Activated naive CD8-positive, alpha-beta T cell treated with anti-CD3 and anti-CD28 coated beads, Interleukin-2, amount 50 U/mL, for 24 hours (primary cell): Measurements from ENCODE around the gene GLIS2.

Experiments
- ATAC-seq: fragments of 150-1000 bp; cut with Tn5 transposase; one replicate; pipeline ENCODE4 v1.10.0; 2021
- DNase-seq: peaks from one replicate; pipeline ENCODE4 v3.0.0; 2021
- H3K27ac Mint-ChIP-seq: one replicate; pipeline ENCODE4 v1.8.0; 2021; ENCODE audit warnings: mild to moderate bottlenecking, mixed read lengths
- H3K27me3 Mint-ChIP-seq: one replicate; pipeline ENCODE4 v1.8.0; 2021; ENCODE audit warnings: mixed read lengths
- H3K36me3 Mint-ChIP-seq: one replicate; pipeline ENCODE4 v1.8.0; 2021; ENCODE audit warnings: low read depth, mixed read lengths
- H3K4me1 Mint-ChIP-seq: one replicate; pipeline ENCODE4 v1.8.0; 2021; ENCODE audit warnings: mixed read lengths
- H3K4me3 Mint-ChIP-seq: one replicate; pipeline ENCODE4 v1.8.0; 2021; ENCODE audit warnings: mild to moderate bottlenecking, moderate library complexity, mixed read lengths
- H3K9me3 Mint-ChIP-seq: one replicate; pipeline ENCODE4 v1.8.0; 2021; ENCODE audit warnings: mixed read lengths

The GLIS2 gene

DNA sequence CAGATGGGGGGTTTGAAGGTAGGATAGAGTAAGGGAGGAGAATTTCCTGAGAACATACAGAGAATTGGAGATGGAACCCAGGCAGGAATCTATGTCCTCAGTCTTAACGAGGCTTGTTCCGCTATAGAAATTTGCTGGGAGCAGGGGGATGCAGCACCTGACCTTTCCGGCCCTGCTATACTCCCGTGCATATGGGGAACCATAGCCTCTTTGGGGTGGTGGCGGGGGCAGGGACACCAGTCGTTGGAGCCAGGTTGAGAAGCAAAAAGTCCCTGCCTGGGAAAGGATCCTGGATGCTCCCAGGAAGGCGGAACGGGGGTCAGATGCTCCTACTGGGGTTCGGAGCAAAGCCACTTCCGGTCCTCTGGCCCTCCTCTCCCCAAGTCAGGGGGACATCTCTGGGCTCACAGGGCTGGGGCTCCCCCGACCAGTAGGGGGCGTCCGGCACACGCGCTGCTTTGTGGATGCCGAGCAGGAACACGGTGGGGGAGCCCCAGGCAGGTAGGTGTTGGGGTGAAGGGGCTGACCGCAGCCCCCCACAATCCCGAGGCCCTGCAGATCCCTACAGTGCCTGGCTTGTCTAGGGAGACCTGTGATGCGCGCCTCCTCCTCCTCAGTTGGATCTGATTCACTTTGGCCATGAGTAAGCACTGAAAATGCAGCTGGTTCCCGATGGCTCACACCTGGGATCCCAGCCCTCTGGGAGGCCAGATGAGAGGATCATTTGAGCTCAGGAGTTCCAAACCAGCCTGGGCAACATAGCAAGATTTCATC, 27.5 kb upstream of the GLIS2 start:
- ATAC-seq (peak; percentile 91), DNase-seq (peak; percentile 87)
- peaks cover 16% of the 10 kb centered on the region for H3K27me3 Mint-ChIP-seq
- H3K36me3 Mint-ChIP-seq = no peaks in the 10 kb centered on the region
- H3K9me3 Mint-ChIP-seq = no peaks in the 10 kb centered on the region
- H3K27ac Mint-ChIP-seq = no peak overlapping the region
- no peak overlapping the region for H3K4me3 Mint-ChIP-seq
- peaks cover 11% of the 10 kb centered on the region for H3K4me1 Mint-ChIP-seq

DNA sequence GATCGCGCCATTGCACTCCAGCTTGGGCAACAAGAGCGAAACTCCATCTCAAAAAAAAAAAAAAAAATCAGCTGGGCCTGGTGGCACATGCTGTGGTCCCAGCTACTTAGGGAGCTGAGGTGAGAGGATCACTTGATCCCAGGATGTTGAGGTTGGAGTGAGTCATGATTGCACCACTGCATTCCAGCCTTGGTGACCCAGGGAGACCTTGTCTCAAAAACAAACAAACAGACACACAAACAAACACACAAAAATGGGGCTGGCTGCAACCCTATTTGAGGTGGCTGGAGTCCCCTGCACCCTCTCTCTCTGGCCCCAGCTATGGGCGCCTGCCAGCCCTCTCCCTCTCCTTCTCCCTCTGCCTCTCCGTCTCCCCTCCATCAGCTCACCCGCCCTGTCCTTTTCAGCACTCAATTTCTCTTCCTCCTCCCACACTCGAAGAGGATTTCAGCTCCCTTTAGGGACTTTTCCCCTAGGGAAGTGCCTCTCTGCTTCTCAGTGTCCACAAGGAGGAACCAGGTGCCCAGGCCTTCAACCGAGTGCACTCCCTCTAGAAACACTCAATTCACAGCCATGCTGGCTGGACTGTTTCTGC, 25.5 kb upstream of the GLIS2 start:
- Mint-ChIP-seq H3K36me3 (no peaks in the 10 kb centered on the region), H3K27ac (no peak overlapping the region), H3K27me3 (peaks cover 6% of the 10 kb centered on the region), H3K4me1 (peaks cover 11% of the 10 kb centered on the region), H3K4me3 (no peak overlapping the region), H3K9me3 (no peaks in the 10 kb centered on the region)
- ATAC-seq (no peak), DNase-seq (no peak)

DNA sequence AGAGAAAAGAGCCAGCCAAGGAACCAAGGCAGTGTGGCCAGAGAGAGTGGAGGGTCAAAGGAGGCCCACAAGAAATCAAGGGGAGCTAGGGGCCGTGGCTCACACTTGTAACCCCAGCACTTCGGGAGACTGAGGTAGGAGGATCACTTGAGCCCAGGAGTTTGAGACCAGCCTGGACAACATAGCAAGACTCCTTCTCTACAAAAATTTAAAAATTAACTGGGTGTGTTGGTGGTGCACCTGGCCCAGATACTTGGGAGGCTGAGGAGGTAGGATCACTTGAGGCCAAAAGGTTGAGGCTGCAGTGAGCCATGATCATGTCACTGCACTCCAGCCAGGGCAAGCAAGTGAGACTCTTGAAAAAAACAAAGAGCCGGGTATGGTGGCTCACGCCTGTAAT, 24.2 kb upstream of the GLIS2 start:
- no peak for ATAC-seq
- no peaks in the 10 kb centered on the region for H3K36me3 Mint-ChIP-seq
- H3K27me3 Mint-ChIP-seq = peaks cover 6% of the 10 kb centered on the region

DNA sequence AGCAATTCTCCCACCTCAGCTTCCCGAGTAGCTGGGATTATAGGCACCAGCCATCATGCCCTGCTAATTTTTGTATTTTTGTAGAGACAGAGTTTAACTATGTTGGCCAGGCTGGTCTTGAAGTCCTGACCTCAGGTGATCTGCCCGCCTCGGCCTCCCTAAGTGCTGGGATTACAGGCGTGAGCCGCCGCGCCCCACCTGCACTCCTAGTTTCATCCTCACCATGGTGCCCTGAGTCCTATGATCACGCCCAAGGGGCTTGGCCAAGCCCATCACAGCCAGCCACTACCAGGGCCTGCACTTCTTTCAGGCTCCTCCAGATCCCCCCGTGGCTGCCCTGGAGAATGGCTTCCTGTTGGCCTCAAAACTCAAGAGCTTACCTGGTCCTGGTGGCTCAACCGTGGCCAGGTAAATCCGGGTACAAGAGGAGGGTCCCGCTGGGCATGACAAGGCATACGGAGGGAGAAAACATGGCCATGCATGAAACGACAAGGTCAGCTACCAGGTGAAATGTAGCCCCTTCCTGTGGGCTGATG, 22.6 kb upstream of the GLIS2 start:
- no peak for ATAC-seq
- Mint-ChIP-seq H3K27ac (no peak overlapping the region), H3K36me3 (no peaks in the 10 kb centered on the region), H3K4me3 (no peak overlapping the region), H3K9me3 (no peaks in the 10 kb centered on the region), H3K4me1 (peaks cover 5% of the 10 kb centered on the region), H3K27me3 (peaks cover 6% of the 10 kb centered on the region)
- no peak for DNase-seq

More for the DNA sequence above, 24.2 kb upstream of the GLIS2 start:
- no peaks in the 10 kb centered on the region for H3K9me3 Mint-ChIP-seq
- H3K4me3 Mint-ChIP-seq = no peak overlapping the region
- H3K27ac Mint-ChIP-seq = no peak overlapping the region
- H3K4me1 Mint-ChIP-seq = peaks cover 11% of the 10 kb centered on the region
- DNase-seq = no peak

DNA sequence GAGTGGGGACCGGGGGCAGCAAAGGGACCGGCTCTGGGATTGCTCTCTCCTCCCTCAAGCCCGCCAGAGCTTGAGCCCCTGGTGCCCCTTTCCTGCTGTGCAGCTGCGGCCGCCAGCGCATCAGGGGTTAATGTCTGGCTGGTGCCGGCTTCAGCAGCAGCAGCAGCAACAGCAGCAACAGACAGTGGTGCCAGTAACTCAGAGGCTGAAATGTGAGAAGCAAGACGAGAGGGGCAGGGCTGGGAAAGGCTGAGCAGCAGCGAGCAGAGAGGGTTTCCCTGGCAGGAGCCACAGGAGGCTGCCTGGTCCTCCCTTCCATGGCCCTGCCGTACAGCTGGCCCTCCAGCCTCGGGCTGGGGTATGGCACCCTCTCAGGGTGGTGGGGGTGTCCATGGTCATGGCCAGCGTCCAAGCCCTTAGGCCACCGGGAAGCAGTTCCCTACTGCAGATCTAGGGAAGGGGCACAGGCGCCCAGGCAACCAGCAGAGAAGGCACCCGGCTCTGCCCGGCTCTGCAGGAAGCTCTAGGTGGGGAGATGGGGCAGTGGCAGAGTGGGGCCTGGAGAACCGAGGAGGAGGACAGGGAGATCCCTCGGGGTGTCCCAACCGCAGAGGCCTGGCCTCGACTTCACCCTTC, 21.9 kb upstream of the GLIS2 start:
- Mint-ChIP-seq H3K27me3 (peaks cover 6% of the 10 kb centered on the region), H3K4me3 (no peak overlapping the region), H3K27ac (no peak overlapping the region), H3K36me3 (no peaks in the 10 kb centered on the region), H3K4me1 (no peaks in the 10 kb centered on the region), H3K9me3 (no peaks in the 10 kb centered on the region)
- ATAC-seq = no peak
- DNase-seq = no peak

DNA sequence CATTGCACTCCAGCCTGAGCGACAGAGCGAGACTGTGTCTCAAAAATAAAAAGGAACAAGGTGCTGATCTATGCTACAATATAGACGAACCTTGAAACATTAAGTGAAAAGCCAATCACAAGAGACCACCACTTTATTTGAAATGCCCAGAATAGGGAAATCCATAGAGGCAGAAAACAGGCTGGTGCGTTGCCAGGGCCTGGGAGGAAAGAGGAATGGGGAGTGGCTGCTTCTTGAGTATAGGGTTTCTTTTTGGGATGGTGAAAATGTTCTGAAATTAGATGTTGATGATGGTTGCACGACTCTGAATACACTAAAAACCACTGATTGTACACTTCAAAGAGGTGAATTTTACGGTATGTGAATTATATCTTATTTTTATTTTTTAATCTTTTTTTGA, 20.3 kb upstream of the GLIS2 start:
- Mint-ChIP-seq H3K27ac (no peak overlapping the region), H3K9me3 (no peaks in the 10 kb centered on the region), H3K4me3 (no peak overlapping the region), H3K27me3 (peaks cover 6% of the 10 kb centered on the region), H3K4me1 (no peaks in the 10 kb centered on the region), H3K36me3 (no peaks in the 10 kb centered on the region)
- DNase-seq (no peak), ATAC-seq (no peak)

DNA sequence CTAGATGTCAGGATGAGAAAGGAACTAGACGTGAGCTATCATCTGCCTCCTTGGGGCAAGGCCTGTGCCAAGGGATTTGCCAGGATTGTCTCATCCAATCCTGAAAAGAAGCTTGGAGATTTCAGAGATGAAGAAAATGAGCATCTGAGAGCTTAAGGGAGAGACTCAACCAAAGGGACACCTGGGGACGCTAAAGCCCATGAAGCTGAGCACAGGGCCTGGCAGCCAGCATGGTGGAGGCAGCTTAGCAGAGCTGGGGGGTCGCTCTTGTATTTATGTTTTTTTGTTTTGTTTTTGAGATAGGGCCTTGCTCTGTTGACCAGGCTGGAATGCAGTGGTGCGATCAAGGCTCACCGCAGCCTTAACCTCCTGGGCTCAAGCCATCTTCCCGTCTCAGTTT, 18.4 kb upstream of the GLIS2 start:
- ATAC-seq (no peak), DNase-seq (no peak)
- no peak overlapping the region for H3K4me3 Mint-ChIP-seq
- peaks cover 3% of the 10 kb centered on the region for H3K27me3 Mint-ChIP-seq
- no peaks in the 10 kb centered on the region for H3K9me3 Mint-ChIP-seq
- H3K4me1 Mint-ChIP-seq = no peaks in the 10 kb centered on the region
- no peak overlapping the region for H3K27ac Mint-ChIP-seq
- H3K36me3 Mint-ChIP-seq = peaks cover 2% of the 10 kb centered on the region

DNA sequence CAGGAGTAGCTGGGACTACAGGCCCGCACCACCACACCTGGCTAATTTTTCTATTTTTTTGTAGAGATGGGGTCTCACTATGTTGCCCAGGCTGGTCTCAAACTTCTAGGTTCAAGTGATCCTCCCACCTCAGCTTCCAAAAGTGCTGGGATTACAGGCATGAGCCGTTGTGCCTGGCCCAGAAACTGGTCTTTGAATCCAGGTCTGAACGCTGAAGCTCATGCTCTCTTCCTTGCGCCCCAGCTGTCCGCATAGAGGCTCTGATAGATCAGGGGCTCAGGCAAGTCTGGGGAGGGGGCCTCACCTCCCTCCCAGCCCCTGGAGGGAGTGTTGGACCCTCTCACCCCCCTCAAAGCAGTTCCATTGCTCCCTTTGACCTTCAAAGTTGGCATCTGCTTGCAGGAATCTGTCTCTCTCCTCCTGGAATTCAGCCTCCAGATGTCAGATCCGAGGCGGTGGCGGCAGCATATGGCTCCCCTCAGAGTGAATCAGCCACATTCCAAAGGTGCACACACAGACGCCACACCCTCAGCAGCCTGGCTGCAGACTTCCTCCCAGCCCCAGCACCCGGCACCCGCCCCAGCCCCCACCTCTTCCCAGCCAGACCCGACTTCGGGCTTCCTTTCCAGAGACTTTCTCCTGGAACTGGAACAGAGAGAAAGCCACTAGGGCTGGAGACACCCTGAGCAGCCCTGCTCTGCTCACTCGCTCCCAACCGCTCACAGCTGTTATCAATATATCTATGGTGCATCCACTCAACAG, 16.9 kb upstream of the GLIS2 start:
- ATAC-seq (no peak), DNase-seq (no peak)
- no peaks in the 10 kb centered on the region for H3K27me3 Mint-ChIP-seq
- no peaks in the 10 kb centered on the region for H3K4me1 Mint-ChIP-seq
- H3K36me3 Mint-ChIP-seq = peaks cover 2% of the 10 kb centered on the region
- H3K4me3 Mint-ChIP-seq = no peak overlapping the region
- H3K27ac Mint-ChIP-seq = no peak overlapping the region
- H3K9me3 Mint-ChIP-seq = no peaks in the 10 kb centered on the region

DNA sequence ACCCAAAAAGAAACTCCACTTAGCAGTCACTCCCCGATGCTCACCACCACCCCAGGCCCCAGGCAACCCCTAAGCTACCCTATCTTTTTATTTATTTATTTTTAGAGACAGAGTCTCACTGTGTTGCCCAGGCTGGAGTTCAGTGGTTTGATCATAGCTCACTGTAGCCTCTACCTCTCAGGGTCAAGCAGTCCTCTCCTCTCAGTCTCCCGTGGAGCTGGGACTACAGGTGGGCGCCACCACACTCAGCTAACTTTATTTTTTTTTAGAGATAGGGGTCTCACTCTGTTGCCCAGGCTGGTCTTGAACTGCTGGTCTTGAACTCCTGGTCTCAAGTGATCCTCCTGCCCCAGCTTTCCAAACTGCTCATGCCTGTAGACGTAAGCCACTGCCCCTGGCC, 14.7 kb upstream of the GLIS2 start:
- Mint-ChIP-seq H3K4me1 (peaks cover 2% of the 10 kb centered on the region), H3K27me3 (no peaks in the 10 kb centered on the region), H3K4me3 (no peak overlapping the region), H3K27ac (no peak overlapping the region), H3K9me3 (no peaks in the 10 kb centered on the region), H3K36me3 (peaks cover 2% of the 10 kb centered on the region)
- ATAC-seq (no peak), DNase-seq (no peak)

DNA sequence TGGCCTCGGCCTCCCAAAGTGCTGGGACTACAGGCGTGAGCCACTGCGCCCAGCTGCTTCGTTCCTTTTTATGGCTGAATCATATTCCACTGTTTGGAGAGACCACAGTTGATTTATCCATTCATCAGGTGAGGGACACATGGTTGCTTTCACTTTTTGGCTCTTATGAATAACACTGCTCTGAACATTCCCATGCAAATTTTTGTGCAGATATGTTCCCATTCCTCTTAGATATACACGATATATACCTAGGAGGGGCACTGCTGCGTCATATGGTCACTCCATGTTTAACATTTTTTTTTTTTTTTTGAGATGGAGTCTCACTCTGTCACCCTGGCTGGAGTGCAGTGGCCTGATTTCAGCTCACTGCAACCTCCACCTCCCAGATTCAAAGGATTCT, 13.9 kb upstream of the GLIS2 start:
- peaks cover 10% of the 10 kb centered on the region for H3K4me1 Mint-ChIP-seq
- ATAC-seq = no peak
- H3K27ac Mint-ChIP-seq = no peak overlapping the region

DNA sequence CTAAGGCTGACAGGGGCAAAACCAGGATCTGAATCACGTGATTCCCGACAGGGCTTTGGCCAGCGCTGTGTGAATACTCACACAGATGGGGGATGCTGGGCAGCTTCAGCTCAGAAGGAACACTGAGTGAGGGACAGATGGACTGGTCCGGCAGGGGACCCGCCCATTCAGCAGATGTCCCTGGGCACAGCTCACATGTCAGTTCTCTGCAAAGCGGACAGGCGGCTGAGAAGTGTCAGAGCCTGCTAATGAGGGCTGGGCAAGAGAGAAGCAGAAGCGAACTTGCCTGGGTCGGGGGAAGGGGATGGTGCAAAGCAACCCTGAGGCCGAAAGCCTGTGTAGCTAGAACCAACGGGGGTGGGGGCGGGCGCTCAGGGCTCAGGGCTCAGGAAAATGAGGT, 11.9 kb upstream of the GLIS2 start:
- no peak for ATAC-seq
- no peak for DNase-seq
- Mint-ChIP-seq H3K27me3 (no peaks in the 10 kb centered on the region), H3K9me3 (peaks cover 4% of the 10 kb centered on the region), H3K4me3 (no peak overlapping the region), H3K27ac (no peak overlapping the region), H3K4me1 (peaks cover 23% of the 10 kb centered on the region), H3K36me3 (peaks cover 8% of the 10 kb centered on the region)

More for the DNA sequence above, 13.9 kb upstream of the GLIS2 start:
- DNase-seq = no peak
- Mint-ChIP-seq H3K36me3 (peaks cover 4% of the 10 kb centered on the region), H3K4me3 (no peak overlapping the region), H3K27me3 (no peaks in the 10 kb centered on the region), H3K9me3 (peaks cover under 1% of the 10 kb centered on the region)

DNA sequence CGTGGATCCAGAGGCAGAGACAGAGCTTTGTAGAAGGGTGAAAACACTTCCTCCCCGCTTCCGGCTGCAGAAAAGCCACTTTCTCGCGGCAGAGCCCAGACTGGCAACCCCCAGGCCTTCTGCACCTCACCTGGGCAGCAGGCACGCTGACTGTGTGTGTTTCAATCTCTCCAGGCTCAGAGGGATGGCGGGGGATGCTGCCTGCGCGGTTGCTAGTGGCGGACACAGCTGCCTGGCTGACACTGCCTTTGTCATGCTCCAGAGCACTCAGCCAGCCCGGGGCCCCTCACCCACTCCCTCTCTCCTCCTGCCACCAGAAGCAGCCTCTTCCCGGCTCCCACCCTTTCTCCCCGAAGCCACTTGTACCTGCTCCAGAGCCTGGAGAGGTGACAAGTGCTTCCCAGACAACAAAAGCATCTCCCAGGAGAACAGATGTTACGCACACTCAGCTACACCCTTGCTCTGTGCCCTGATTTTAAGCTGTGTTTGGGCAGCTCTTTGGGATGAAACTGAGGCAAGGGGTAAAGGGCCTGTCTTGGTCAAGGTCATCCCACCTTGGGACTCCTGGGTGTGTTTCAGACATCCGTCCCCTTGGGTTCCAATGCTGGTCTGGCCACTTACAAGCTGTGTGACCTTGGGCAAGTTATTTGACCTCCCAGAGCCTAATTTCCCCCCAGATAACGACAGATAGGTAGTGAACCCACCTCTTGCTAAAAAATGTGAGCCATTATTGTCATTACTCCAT, 9.2 kb upstream of the GLIS2 start:
- Mint-ChIP-seq H3K4me1 (peaks cover 29% of the 10 kb centered on the region), H3K27me3 (no peaks in the 10 kb centered on the region), H3K36me3 (peaks cover 6% of the 10 kb centered on the region), H3K4me3 (peak overlapping the region; percentile 82), H3K9me3 (peaks cover 4% of the 10 kb centered on the region), H3K27ac (peak overlapping the region; percentile 92)
- ATAC-seq = peak; percentile 1
- DNase-seq = peak; percentile 41

DNA sequence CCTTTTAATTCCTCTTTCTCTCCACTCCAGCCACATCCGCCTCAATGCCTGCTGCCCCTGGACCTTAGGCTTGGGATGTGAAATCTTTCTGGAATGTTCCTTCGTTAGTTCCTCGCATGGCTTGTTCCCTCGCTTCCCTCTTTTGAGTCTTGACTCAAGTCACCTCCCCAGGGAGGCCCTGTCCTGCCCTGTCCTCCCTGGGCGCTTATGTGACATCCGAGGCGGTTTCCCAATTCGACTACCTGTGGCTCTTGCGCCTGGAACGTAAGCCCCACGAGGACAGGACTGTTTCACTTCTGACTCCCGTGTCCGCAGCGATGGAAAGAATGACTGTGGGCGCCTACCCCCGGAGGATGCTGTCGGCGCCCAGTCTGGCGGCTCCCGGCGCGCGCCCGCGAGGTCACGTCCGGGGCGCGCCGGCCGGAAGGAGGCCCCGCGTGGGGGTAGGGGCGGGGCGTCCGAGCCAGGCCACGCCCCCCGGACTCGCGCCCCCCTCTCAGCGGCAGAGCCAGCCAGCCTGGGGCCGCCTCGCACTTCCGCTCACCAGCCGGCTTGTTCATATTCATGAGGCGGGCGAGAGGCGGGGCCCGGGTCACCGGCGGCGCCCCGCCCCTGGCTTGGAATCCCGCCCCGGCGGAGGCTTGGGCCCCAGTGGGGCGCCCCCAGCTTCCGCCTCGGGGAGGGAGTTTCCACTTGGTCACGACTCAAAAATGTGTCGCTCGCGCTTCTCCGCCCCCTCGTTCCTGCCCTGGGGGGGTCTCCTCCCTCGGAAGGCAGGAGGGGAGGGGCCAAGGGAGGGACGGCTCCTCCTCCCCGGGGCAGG, 8.4 kb upstream of the GLIS2 start:
- Mint-ChIP-seq H3K9me3 (peaks cover 4% of the 10 kb centered on the region), H3K27ac (peak overlapping the region; percentile 92), H3K27me3 (no peaks in the 10 kb centered on the region), H3K4me3 (peak overlapping the region; percentile 82), H3K36me3 (peaks cover 6% of the 10 kb centered on the region), H3K4me1 (peaks cover 29% of the 10 kb centered on the region)
- peak; percentile 91 for ATAC-seq
- peak; percentile 95 for DNase-seq
